Upper lobe of right lung (tissue), 1 donor: ENCODE data around the gene KIAA0825. TPM values are rescaled to one million over a fixed set of nuclear protein-coding genes. Genes with fewer than 3 reads are reported as not detected.

ENCODE experiments used
- ATAC-seq: fragments of 200-7000 bp; cut with Tn5 transposase; one replicate; pipeline ENCODE4 v1.9.1; 2020; ENCODE audit warnings: mild to moderate bottlenecking, moderate library complexity
- DNase-seq: peaks from one replicate; pipeline ENCODE4 v3.0.0-alpha.2; 2020
- H3K27ac ChIP-seq: fragments of 200-600 bp; one replicate; pipeline ENCODE4 v1.8.0; 2022
- H3K27me3 ChIP-seq: fragments of 200-600 bp; one replicate; pipeline ENCODE4 v1.8.0; 2022; ENCODE audit warnings: mild to moderate bottlenecking
- H3K36me3 ChIP-seq: fragments of 200-600 bp; one replicate; pipeline ENCODE4 v1.8.0; 2022
- H3K4me1 ChIP-seq: fragments of 200-600 bp; one replicate; pipeline ENCODE4 v1.8.0; 2022
- H3K4me3 ChIP-seq: fragments of 200-600 bp; one replicate; pipeline ENCODE4 v1.8.0; 2022; ENCODE audit warnings: mild to moderate bottlenecking
- H3K9me3 ChIP-seq: fragments of 200-600 bp; one replicate; pipeline ENCODE4 v1.8.0; 2022
- CTCF ChIP-seq: fragments of 200-600 bp; IDR thresholded peaks from one replicate; pipeline ENCODE4 v1.8.0; 2022; ENCODE audit warnings: antibody characterized with exemption
- intact Hi-C: fragments of 100-400 bp; cut with DNase I; formaldehyde crosslinking; loops from one replicate; pipeline ENCODE4 v1.11.0; 2022
- total RNA-seq: library from RNA; stranded (reverse); fragmentation: NEBNext Ultra II Directional; extraction: Animal tissue kit (Norgen Biotek cat#: 25700); gene quantifications from one replicate; pipeline ENCODE4 v1.2.1, GENCODE V29; 2021
- donor health status: DM: no; HTN: yes; CAD: no; lungs with severe emphysema.

KIAA0825 gene
- total RNA-seq, 1 donor from 2014 or later: 4.4 TPM

GRCh38 chr5:94457788-94458187 lies 160.6 kb downstream of the KIAA0825 start:
- Histone ChIP-seq H3K27me3 (no peaks in the 10 kb centered on the region), H3K36me3 (no peaks in the 10 kb centered on the region), H3K27ac (no peak overlapping the region), H3K9me3 (no peaks in the 10 kb centered on the region), H3K4me3 (no peak overlapping the region), H3K4me1 (no peaks in the 10 kb centered on the region)
- no peak for ATAC-seq
- DNase-seq: no peak
- intact Hi-C loops: no loop called here
- TF ChIP-seq CTCF: no peak

- Histone ChIP-seq H3K27ac (no peak overlapping the region), H3K4me1 (no peaks in the 10 kb centered on the region), H3K27me3 (no peaks in the 10 kb centered on the region), H3K9me3 (no peaks in the 10 kb centered on the region), H3K36me3 (no peaks in the 10 kb centered on the region), H3K4me3 (no peak overlapping the region)
- no peak for TF ChIP-seq CTCF
- ATAC-seq (no peak), DNase-seq (no peak)
- intact Hi-C loops: no loop called here
Measured at GRCh38 chr5:94445726-94446125, 172.7 kb downstream of the KIAA0825 start.

- Histone ChIP-seq H3K27ac (no peak overlapping the region), H3K4me1 (no peaks in the 10 kb centered on the region), H3K36me3 (no peaks in the 10 kb centered on the region), H3K4me3 (no peak overlapping the region), H3K27me3 (no peaks in the 10 kb centered on the region), H3K9me3 (no peaks in the 10 kb centered on the region)
- intact Hi-C loops: no loop called here
- no peak for ATAC-seq
- no peak for TF ChIP-seq CTCF
- no peak for DNase-seq
Measured at GRCh38 chr5:94442991-94443390, 175.4 kb downstream of the KIAA0825 start.

GRCh38 chr5:94442076-94442475 lies 176.3 kb downstream of the KIAA0825 start:
- ATAC-seq (no peak), DNase-seq (no peak)
- no peak overlapping the region for H3K27ac ChIP-seq
- no peaks in the 10 kb centered on the region for H3K36me3 ChIP-seq
- H3K27me3 ChIP-seq: no peaks in the 10 kb centered on the region
- TF ChIP-seq CTCF: no peak
- H3K4me1 ChIP-seq: no peaks in the 10 kb centered on the region
- H3K9me3 ChIP-seq: no peaks in the 10 kb centered on the region
- intact Hi-C loops: no loop called here
- H3K4me3 ChIP-seq: no peak overlapping the region

- ATAC-seq: no peak
- Histone ChIP-seq H3K27me3 (no peaks in the 10 kb centered on the region), H3K27ac (no peak overlapping the region), H3K9me3 (no peaks in the 10 kb centered on the region), H3K4me3 (no peak overlapping the region), H3K36me3 (no peaks in the 10 kb centered on the region), H3K4me1 (no peaks in the 10 kb centered on the region)
- TF ChIP-seq CTCF: no peak
- no peak for DNase-seq
- intact Hi-C loops: no loop called here
Measured at GRCh38 chr5:94440015-94440414, 178.4 kb downstream of the KIAA0825 start.
